Keratinocyte (primary cell): ENCODE measurements around the gene PWWP2B. TPM values are rescaled to one million over a fixed set of nuclear protein-coding genes. Genes with fewer than 3 reads are reported as not detected.

Source experiments
- DNase-seq: peaks from one replicate; pipeline ENCODE4 v3.0.0-alpha.2; 2011; ENCODE audit warnings: low read depth, missing footprints, low spot score
- FAIRE-seq: peaks from 2 replicates; lab custom pipeline; 2011; peaks lifted over from hg19 to GRCh38; lab: Jason Lieb, UNC
- H2AFZ ChIP-seq: 2 replicates; pipeline ENCODE4 v1.6.0; 2012; ENCODE audit warnings: low read length, control low read depth, inconsistent platforms; ENCODE audit not compliant: control insufficient read depth
- H3K27ac ChIP-seq: 2 replicates; pipeline ENCODE4 v1.5.1; 2011; ENCODE audit warnings: low read length; ENCODE audit not compliant: control insufficient read depth, insufficient read depth
- H3K27me3 ChIP-seq: 3 replicates; pipeline ENCODE4 v1.6.0; 2011; ENCODE audit warnings: low read length; ENCODE audit not compliant: control insufficient read depth, insufficient read depth; ENCODE audit errors: extremely low read depth
- H3K36me3 ChIP-seq, 2 experiments: 2 replicates in 1 of 2; 3 replicates in 1 of 2; pipeline ENCODE4 v1.5.1; 2011; ENCODE audit warnings: low read length in 2 of 2, mild to moderate bottlenecking in 1 of 2; ENCODE audit not compliant: control insufficient read depth in 2 of 2, insufficient read depth in 2 of 2; ENCODE audit errors: extremely low read depth in 1 of 2
- H3K4me1 ChIP-seq: 3 replicates; pipeline ENCODE4 v1.5.1; 2011; ENCODE audit warnings: low read length; ENCODE audit not compliant: control insufficient read depth, insufficient read depth; ENCODE audit errors: extremely low read depth
- H3K4me2 ChIP-seq: 3 replicates; pipeline ENCODE4 v1.6.0; 2011; ENCODE audit warnings: low read depth, low read length; ENCODE audit not compliant: control insufficient read depth, insufficient read depth; ENCODE audit errors: extremely low read depth
- H3K4me3 ChIP-seq, 3 experiments: fragments of 200-600 bp in 1 of 3; sonication (generic) in 1 of 3; 2 replicates in 2 of 3; 3 replicates in 1 of 3; pipeline ENCODE4 v1.5.1; 2011 to 2016; ENCODE audit warnings: low read length in 3 of 3, mild to moderate bottlenecking in 3 of 3, control low read depth in 2 of 3, inconsistent platforms in 1 of 3, low read depth in 1 of 3, mixed read lengths in 1 of 3, mixed run types in 1 of 3, moderate library complexity in 1 of 3; ENCODE audit not compliant: control insufficient read depth in 2 of 3, insufficient read depth in 2 of 3; ENCODE audit errors: extremely low read depth in 1 of 3
- H3K79me2 ChIP-seq: 2 replicates; pipeline ENCODE4 v1.6.0; 2012; ENCODE audit warnings: low read length; ENCODE audit not compliant: control insufficient read depth, insufficient read depth
- H3K9ac ChIP-seq: 3 replicates; pipeline ENCODE4 v1.6.0; 2011; ENCODE audit warnings: low read length; ENCODE audit not compliant: control insufficient read depth, insufficient read depth; ENCODE audit errors: extremely low read depth
- H3K9me1 ChIP-seq: 3 replicates; pipeline ENCODE4 v1.6.0; 2011; ENCODE audit warnings: low read length; ENCODE audit not compliant: control insufficient read depth, insufficient read depth; ENCODE audit errors: extremely low read depth
- H3K9me3 ChIP-seq: 2 replicates; pipeline ENCODE4 v1.5.1; 2012; ENCODE audit warnings: low read depth, low read length; ENCODE audit not compliant: control insufficient read depth
- H4K20me1 ChIP-seq: 3 replicates; pipeline ENCODE4 v1.6.0; 2011; ENCODE audit warnings: low read length; ENCODE audit not compliant: control insufficient read depth, insufficient read depth; ENCODE audit errors: extremely low read depth
- EZH2 ChIP-seq: IDR thresholded peaks from one replicate; pipeline ENCODE4 v1.6.1; 2012; ENCODE audit warnings: inconsistent platforms, mild to moderate bottlenecking, low read length, moderate library complexity
- dilution Hi-C: fragments of 300-500 bp; cut with MboI; formaldehyde crosslinking; loops from one replicate; pipeline ENCODE4 v1.7.0; 2020; ENCODE audit warnings: low sequenced_read_pairs; ENCODE audit not compliant: extremely low pct_ligation_motif_present
- polyA plus RNA-seq, 5 experiments: library from polyadenylated mRNA; depleted of rRNA in 3 of 5; stranded (reverse) in 3 of 5; stranded (forward) in 1 of 5; unstranded in 1 of 5; fragments of >200 nt; gene quantifications; 1 replicate in 1 of 5; 2 replicates in 3 of 5; 3 replicates in 1 of 5; pipeline versions ENCODE4 v1.2.1 to v1.2.3, GENCODE V29; 2011 to 2012; ENCODE audit warnings: missing spikeins in 2 of 5, low read depth in 1 of 5, low replicate concordance in 1 of 5
- TF ChIP-seq, protein P1 (sequence below), 3 experiments: IDR thresholded peaks in 1 of 3; conservative IDR thresholded peaks in 1 of 3; optimal IDR thresholded peaks in 1 of 3; 2 replicates in 2 of 3; 3 replicates in 1 of 3; pipeline versions ENCODE3 to v1.5.1; 2011; ENCODE audit warnings: low read length in 3 of 3, mild to moderate bottlenecking in 3 of 3, moderate library complexity in 2 of 3, control low read depth in 1 of 3, inconsistent platforms in 1 of 3; ENCODE audit not compliant: insufficient read depth in 2 of 3; ENCODE audit errors: extremely low read depth in 1 of 3

Gene PWWP2B
- polyA plus RNA-seq, 1 donor (not counting 4 experiments of a cell fraction or from before 2014, with no cell fraction given), result 3.1 TPM

DNA sequence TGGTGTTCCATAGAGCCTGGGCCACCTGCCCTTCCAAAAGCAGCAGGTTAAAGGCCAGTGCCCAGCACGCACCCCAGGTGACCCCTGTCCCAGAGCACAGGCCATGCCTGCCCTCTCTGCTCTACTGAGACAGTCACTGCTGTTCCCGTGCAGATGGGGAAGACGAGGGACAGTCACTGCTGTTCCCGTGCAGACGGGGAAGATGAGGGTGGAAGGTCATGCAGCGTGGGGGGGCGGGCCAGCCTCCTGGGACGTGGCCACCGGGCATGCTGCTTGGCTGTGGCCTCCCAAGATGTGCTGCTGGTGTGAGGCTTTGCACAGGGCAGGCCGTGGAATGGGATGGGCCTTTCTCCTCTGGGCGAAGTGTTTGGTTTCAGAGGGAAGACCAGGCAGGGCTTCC, 46.6 kb upstream of the PWWP2B start:
- no peak for FAIRE-seq
- Histone ChIP-seq H4K20me1 (no peaks in the 10 kb centered on the region), H2AFZ (no peak overlapping the region), H3K36me3 (peaks cover 0 to 1% of the 10 kb centered on the region in 2 experiments), H3K4me2 (no peak overlapping the region), H3K27me3 (no peaks in the 10 kb centered on the region), H3K4me3 (no peak overlapping the region), H3K9ac (no peak overlapping the region), H3K79me2 (no peaks in the 10 kb centered on the region), H3K4me1 (no peaks in the 10 kb centered on the region), H3K9me3 (no peaks in the 10 kb centered on the region), H3K9me1 (no peaks in the 10 kb centered on the region), H3K27ac (no peak overlapping the region)
- dilution Hi-C loops, result no loop called here
- no peak for DNase-seq
- no peak for TF ChIP-seq EZH2
- TF ChIP-seq, protein P1, sequence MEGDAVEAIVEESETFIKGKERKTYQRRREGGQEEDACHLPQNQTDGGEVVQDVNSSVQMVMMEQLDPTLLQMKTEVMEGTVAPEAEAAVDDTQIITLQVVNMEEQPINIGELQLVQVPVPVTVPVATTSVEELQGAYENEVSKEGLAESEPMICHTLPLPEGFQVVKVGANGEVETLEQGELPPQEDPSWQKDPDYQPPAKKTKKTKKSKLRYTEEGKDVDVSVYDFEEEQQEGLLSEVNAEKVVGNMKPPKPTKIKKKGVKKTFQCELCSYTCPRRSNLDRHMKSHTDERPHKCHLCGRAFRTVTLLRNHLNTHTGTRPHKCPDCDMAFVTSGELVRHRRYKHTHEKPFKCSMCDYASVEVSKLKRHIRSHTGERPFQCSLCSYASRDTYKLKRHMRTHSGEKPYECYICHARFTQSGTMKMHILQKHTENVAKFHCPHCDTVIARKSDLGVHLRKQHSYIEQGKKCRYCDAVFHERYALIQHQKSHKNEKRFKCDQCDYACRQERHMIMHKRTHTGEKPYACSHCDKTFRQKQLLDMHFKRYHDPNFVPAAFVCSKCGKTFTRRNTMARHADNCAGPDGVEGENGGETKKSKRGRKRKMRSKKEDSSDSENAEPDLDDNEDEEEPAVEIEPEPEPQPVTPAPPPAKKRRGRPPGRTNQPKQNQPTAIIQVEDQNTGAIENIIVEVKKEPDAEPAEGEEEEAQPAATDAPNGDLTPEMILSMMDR (optimal IDR thresholded peaks at IDR 0.05 in 1 of 3, IDR thresholded peaks at IDR 0.05 in 1 of 3, conservative IDR thresholded peaks at IDR 0.05 in 1 of 3; ENCODE audit: extremely low read depth in 1 of 3, insufficient read depth in 2 of 3, low read length in 3 of 3), result no peak

DNA sequence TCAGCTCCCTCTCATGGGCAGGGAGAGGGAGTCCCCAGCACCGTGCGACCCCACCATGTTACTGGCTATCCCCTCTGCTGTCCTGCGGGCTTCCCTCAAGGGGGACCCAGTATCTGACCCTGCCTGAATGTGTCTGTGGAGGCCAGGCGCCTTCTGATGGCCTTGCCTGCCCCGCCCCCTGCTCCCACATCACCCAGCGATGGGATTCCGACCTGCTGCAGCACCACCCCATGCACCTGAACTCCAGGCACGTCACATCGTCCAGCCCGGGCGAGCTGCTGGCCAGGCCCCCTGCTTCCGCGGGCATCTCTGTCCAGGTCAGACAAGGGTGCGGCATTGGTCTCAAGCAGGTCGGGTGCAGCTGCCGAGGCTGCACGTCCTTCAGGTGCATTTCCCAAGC, 46.1 kb upstream of the PWWP2B start:
- FAIRE-seq (no peak), DNase-seq (no peak)
- no peaks in the 10 kb centered on the region for H3K79me2 ChIP-seq
- TF ChIP-seq, protein P1 (optimal IDR thresholded peaks at IDR 0.05 in 1 of 3, IDR thresholded peaks at IDR 0.05 in 1 of 3, conservative IDR thresholded peaks at IDR 0.05 in 1 of 3; ENCODE audit: extremely low read depth in 1 of 3, insufficient read depth in 2 of 3, low read length in 3 of 3), result no peak
- no peak for TF ChIP-seq EZH2
- H3K4me1 ChIP-seq, result no peaks in the 10 kb centered on the region
- H2AFZ ChIP-seq, result no peak overlapping the region
- no peaks in the 10 kb centered on the region for H3K9me3 ChIP-seq
- H3K9ac ChIP-seq, result no peak overlapping the region
- no peaks in the 10 kb centered on the region for H3K9me1 ChIP-seq
- H3K4me2 ChIP-seq, result no peak overlapping the region
- H3K27ac ChIP-seq, result no peak overlapping the region
- peaks cover 0 to 1% of the 10 kb centered on the region in 2 experiments for H3K36me3 ChIP-seq
- dilution Hi-C loops, result no loop called here
- H3K27me3 ChIP-seq, result no peaks in the 10 kb centered on the region
- H3K4me3 ChIP-seq, result no peak overlapping the region
- no peaks in the 10 kb centered on the region for H4K20me1 ChIP-seq
